GM23338 (cell line): ENCODE data around the gene OGDHL. TPM values are rescaled to one million over a fixed set of nuclear protein-coding genes. Genes with fewer than 3 reads are reported as not detected.

Experiments
- ATAC-seq: fragments of 200-7000 bp; cut with Tn5 transposase; 3 replicates; pipeline ENCODE4 v1.9.1; 2020
- DNase-seq: peaks from one replicate; pipeline ENCODE4 v3.0.0-alpha.2; 2015; ENCODE audit warnings: low spot score
- H2AFZ ChIP-seq: fragments of 200-600 bp; sonication (generic); 2 replicates; pipeline ENCODE4 v1.8.0; 2016; ENCODE audit warnings: antibody characterized with exemption, mild to moderate bottlenecking, moderate library complexity
- H3F3A ChIP-seq: fragments of 200-600 bp; sonication (generic); replicated peaks from 2 replicates; pipeline ENCODE4 v1.8.0; 2017; ENCODE audit warnings: antibody characterized with exemption, mixed run types, low read depth
- H3K27ac ChIP-seq: fragments of 200-600 bp; sonication (generic); 2 replicates; pipeline ENCODE4 v1.6.1; 2016; ENCODE audit warnings: low read depth
- H3K27me3 ChIP-seq: fragments of 200-600 bp; sonication (generic); 2 replicates; pipeline ENCODE4 v1.8.0; 2016; ENCODE audit warnings: mild to moderate bottlenecking, mixed run types, moderate library complexity; ENCODE audit not compliant: insufficient read depth
- H3K36me3 ChIP-seq: fragments of 200-600 bp; sonication (generic); 2 replicates; pipeline ENCODE4 v1.8.0; 2016; ENCODE audit warnings: mild to moderate bottlenecking; ENCODE audit not compliant: insufficient read depth
- H3K4me1 ChIP-seq: fragments of 200-600 bp; sonication (generic); 2 replicates; pipeline ENCODE4 v1.8.0; 2016; ENCODE audit warnings: mild to moderate bottlenecking, moderate library complexity; ENCODE audit not compliant: insufficient read depth
- H3K4me2 ChIP-seq: fragments of 200-600 bp; sonication (generic); 2 replicates; pipeline ENCODE4 v1.7.1; 2017; ENCODE audit warnings: mixed run types
- H3K4me3 ChIP-seq: fragments of 200-600 bp; sonication (generic); 2 replicates; pipeline ENCODE4 v1.6.1; 2016; ENCODE audit warnings: mixed run types
- H3K79me2 ChIP-seq: fragments of 200-600 bp; sonication (generic); replicated peaks from 2 replicates; pipeline ENCODE4 v1.8.0; 2017; ENCODE audit warnings: mild to moderate bottlenecking; ENCODE audit not compliant: insufficient read depth
- H3K9me2 ChIP-seq: fragments of 200-600 bp; sonication (generic); 2 replicates; pipeline ENCODE4 v1.8.0; 2017; ENCODE audit not compliant: insufficient read depth
- H4K20me1 ChIP-seq: fragments of 200-600 bp; sonication (generic); replicated peaks from 2 replicates; pipeline ENCODE4 v1.8.0; 2017; ENCODE audit warnings: mild to moderate bottlenecking; ENCODE audit not compliant: insufficient read depth
- H3K27ac Mint-ChIP-seq: 2 replicates; pipeline ENCODE4 v1.8.0; 2020; ENCODE audit warnings: inconsistent platforms, mild to moderate bottlenecking, moderate library complexity, mixed read lengths
- H3K27me3 Mint-ChIP-seq: 3 replicates; pipeline ENCODE4 v1.8.0; 2022; ENCODE audit warnings: low read depth, mild to moderate bottlenecking, moderate library complexity, mixed read lengths, inconsistent platforms; ENCODE audit not compliant: insufficient read depth, poor library complexity
- H3K36me3 Mint-ChIP-seq: 3 replicates; pipeline ENCODE4 v1.8.0; 2021; ENCODE audit warnings: low read depth, mild to moderate bottlenecking, inconsistent platforms, moderate library complexity, mixed read lengths
- H3K4me1 Mint-ChIP-seq: 3 replicates; pipeline ENCODE4 v1.8.0; 2020; ENCODE audit warnings: mild to moderate bottlenecking, inconsistent platforms, mixed read lengths
- H3K4me3 Mint-ChIP-seq: 3 replicates; pipeline ENCODE4 v1.8.0; 2021; ENCODE audit warnings: moderate library complexity, mild to moderate bottlenecking, inconsistent platforms, mixed read lengths
- H3K9me3 Mint-ChIP-seq: 3 replicates; pipeline ENCODE4 v1.8.0; 2020; ENCODE audit warnings: moderate library complexity, mild to moderate bottlenecking, inconsistent platforms, mixed read lengths
- CREB1 ChIP-seq: fragments of 250-450 bp; sonication (Bioruptor Pico); IDR thresholded peaks from 2 replicates; pipeline ENCODE4 v1.5.0; 2020; ENCODE audit warnings: low read depth, mild to moderate bottlenecking, moderate library complexity
- CTCF ChIP-seq, 2 experiments: fragments of 200-600 bp in 1 of 2; sonication (generic) in 1 of 2; conservative IDR thresholded peaks; 2 replicates each; pipeline versions ENCODE4 v1.5.1 to v1.6.1; 2016 to 2017; ENCODE audit warnings: antibody characterized with exemption in 2 of 2, low read depth in 2 of 2, mild to moderate bottlenecking in 2 of 2, moderate library complexity in 1 of 2
- ETS1 ChIP-seq: IDR thresholded peaks from 2 replicates; pipeline ENCODE4 v1.6.1; 2016; ENCODE audit warnings: antibody characterized with exemption
- EZH2 ChIP-seq: fragments of 200-600 bp; sonication (generic); IDR thresholded peaks from one replicate; pipeline ENCODE4 v1.8.0; 2017; ENCODE audit warnings: antibody characterized with exemption, mild to moderate bottlenecking, low read depth; ENCODE audit not compliant: unreplicated experiment
- EZH2phosphoT487 ChIP-seq: fragments of 200-600 bp; sonication (generic); IDR thresholded peaks from one replicate; pipeline ENCODE4 v1.8.1; 2018; ENCODE audit warnings: antibody characterized with exemption; ENCODE audit not compliant: unreplicated experiment
- JUNB ChIP-seq: IDR thresholded peaks from one replicate; pipeline ENCODE4 v1.6.1; 2016; ENCODE audit warnings: antibody characterized with exemption; ENCODE audit not compliant: unreplicated experiment
- NANOG ChIP-seq: IDR thresholded peaks from 2 replicates; pipeline ENCODE4 v1.6.1; 2016; ENCODE audit warnings: antibody characterized with exemption, borderline replicate concordance
- POLR2AphosphoS5 ChIP-seq: IDR thresholded peaks from 2 replicates; pipeline ENCODE4 v1.6.1; 2016; ENCODE audit warnings: antibody characterized with exemption, low read depth
- STAT1 ChIP-seq: IDR thresholded peaks from one replicate; pipeline ENCODE4 v1.6.1; 2016; ENCODE audit warnings: antibody characterized with exemption; ENCODE audit not compliant: unreplicated experiment
- ZNF114 ChIP-seq: fragments of 250-450 bp; sonication (Bioruptor Pico); IDR thresholded peaks from 2 replicates; pipeline ENCODE4 v1.5.0; 2020; ENCODE audit warnings: mild to moderate bottlenecking, moderate library complexity
- ZNF331 ChIP-seq: fragments of 250-450 bp; sonication (Bioruptor Pico); IDR thresholded peaks from 2 replicates; pipeline ENCODE4 v1.5.0; 2020; ENCODE audit warnings: low read depth, mild to moderate bottlenecking, moderate library complexity
- ZNF462 ChIP-seq: fragments of 250-450 bp; sonication (Bioruptor Pico); IDR thresholded peaks from 2 replicates; pipeline ENCODE4 v1.5.0; 2020; ENCODE audit warnings: mild to moderate bottlenecking, moderate library complexity
- polyA plus RNA-seq: library from polyadenylated mRNA; unstranded; fragments of >200 nt; fragmentation: Nextera tagmentation; extraction: Ambion mirVana; gene quantifications from 2 replicates; pipeline ENCODE4 v1.2.1, GENCODE V29; 2016
- total RNA-seq: library from RNA; depleted of rRNA; stranded (reverse); fragments of >200 nt; shearing (Covaris generic); gene quantifications from 2 replicates; pipeline ENCODE4 v1.2.3, GENCODE V29; 2014

The OGDHL gene
- total and polyA plus RNA-seq, 2 experiments from 2014 or later: 8.3 to 15.5 TPM

GRCh38 chr10:49698679-49699078 lies 63.4 kb downstream of the OGDHL start:
- H3F3A ChIP-seq: no peaks in the 10 kb centered on the region
- no peak for DNase-seq
- no peaks in the 10 kb centered on the region; the same call in 1 of the 2 replicates for H3K9me2 ChIP-seq
- H3K27ac ChIP-seq: no peak overlapping the region
- H3K27me3 Mint-ChIP-seq: peaks cover 34% of the 10 kb centered on the region
- no peaks in the 10 kb centered on the region; the same call in 1 of the 2 replicates for H4K20me1 ChIP-seq
- H3K79me2 ChIP-seq: no peaks in the 10 kb centered on the region
- no peak overlapping the region for H3K27ac Mint-ChIP-seq
- no peak for TF ChIP-seq POLR2AphosphoS5
- peaks cover 10% of the 10 kb centered on the region for H3K4me1 Mint-ChIP-seq
- no peak overlapping the region for H3K4me2 ChIP-seq
- no peaks in the 10 kb centered on the region for H3K36me3 Mint-ChIP-seq
- peaks cover 42% of the 10 kb centered on the region for H3K27me3 ChIP-seq
- no peak for ATAC-seq
- no peak overlapping the region for H2AFZ ChIP-seq
- H3K4me3 Mint-ChIP-seq: no peak overlapping the region
- H3K36me3 ChIP-seq: no peaks in the 10 kb centered on the region
- H3K4me3 ChIP-seq: no peak overlapping the region
- H3K4me1 ChIP-seq: peaks cover 5% of the 10 kb centered on the region; the same call in 1 of the 2 replicates
- peaks cover 5% of the 10 kb centered on the region; the same call in 2 of the 3 replicates for H3K9me3 Mint-ChIP-seq

GRCh38 chr10:49696311-49696710 lies 65.8 kb downstream of the OGDHL start:
- H3K27ac ChIP-seq: no peak overlapping the region
- Mint-ChIP-seq H3K27ac (no peak overlapping the region), H3K4me1 (peaks cover 17% of the 10 kb centered on the region), H3K9me3 (peaks cover 13% of the 10 kb centered on the region; the same call in 2 of the 3 replicates), H3K4me3 (no peak overlapping the region), H3K27me3 (peaks cover 54% of the 10 kb centered on the region), H3K36me3 (no peaks in the 10 kb centered on the region)
- H4K20me1 ChIP-seq: no peaks in the 10 kb centered on the region; the same call in 1 of the 2 replicates
- H3K4me2 ChIP-seq: no peak overlapping the region
- peaks cover 13% of the 10 kb centered on the region for H3K4me1 ChIP-seq
- no peaks in the 10 kb centered on the region; the same call in 1 of the 2 replicates for H3K9me2 ChIP-seq
- ATAC-seq (no peak), DNase-seq (no peak)
- no peak overlapping the region for H2AFZ ChIP-seq
- no peaks in the 10 kb centered on the region for H3K79me2 ChIP-seq
- H3K36me3 ChIP-seq: no peaks in the 10 kb centered on the region
- no peaks in the 10 kb centered on the region; the same call in 1 of the 2 replicates for H3F3A ChIP-seq
- no peak overlapping the region for H3K4me3 ChIP-seq
- H3K27me3 ChIP-seq: peaks cover 65% of the 10 kb centered on the region
- TF ChIP-seq NANOG (no peak), EZH2 (no peak), ZNF462 (CRISPR knock-in tag) (no peak), CTCF (conservative IDR thresholded peaks at IDR 0.05; ENCODE audit: low read depth in 2 of 2) (no peak), ZNF114 (no peak), CREB1 (CRISPR knock-in tag) (no peak), JUNB (no peak), ZNF331 (CRISPR knock-in tag) (no peak), EZH2phosphoT487 (no peak), STAT1 (no peak), ETS1 (no peak), POLR2AphosphoS5 (no peak)
